ENCODE results near the gene TMIGD2. TPM values are rescaled to one million over a fixed set of nuclear protein-coding genes. Genes with fewer than 3 reads are reported as not detected.

Gene TMIGD2, protein sequence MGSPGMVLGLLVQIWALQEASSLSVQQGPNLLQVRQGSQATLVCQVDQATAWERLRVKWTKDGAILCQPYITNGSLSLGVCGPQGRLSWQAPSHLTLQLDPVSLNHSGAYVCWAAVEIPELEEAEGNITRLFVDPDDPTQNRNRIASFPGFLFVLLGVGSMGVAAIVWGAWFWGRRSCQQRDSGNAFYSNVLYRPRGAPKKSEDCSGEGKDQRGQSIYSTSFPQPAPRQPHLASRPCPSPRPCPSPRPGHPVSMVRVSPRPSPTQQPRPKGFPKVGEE
- not detected in 2 replicates for total RNA-seq

DNA sequence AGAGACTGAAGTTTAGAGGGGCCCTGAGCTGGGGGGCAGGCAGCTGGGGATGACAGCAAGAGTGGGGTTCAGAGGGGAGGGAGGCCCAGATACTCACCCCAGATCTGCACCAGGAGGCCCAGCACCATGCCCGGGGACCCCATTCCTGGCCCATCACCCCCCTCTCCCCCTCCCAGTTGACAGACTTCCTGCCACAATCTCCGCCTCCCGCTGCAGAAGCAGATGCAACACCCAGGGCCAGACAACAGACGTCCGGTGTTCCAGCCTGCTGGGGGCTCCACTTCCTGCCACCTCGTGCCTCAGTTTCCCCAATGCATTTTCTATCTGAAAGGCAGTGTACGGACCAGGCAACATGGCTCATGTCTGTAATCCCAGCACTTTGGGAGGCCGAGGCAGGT, at the start of gene TMIGD2:
TSS of gene TMIGD2 (minus strand) at position 147 of the 398 bp plus-strand sequence. CDS start at position 143, 4 bp downstream.

DNA sequence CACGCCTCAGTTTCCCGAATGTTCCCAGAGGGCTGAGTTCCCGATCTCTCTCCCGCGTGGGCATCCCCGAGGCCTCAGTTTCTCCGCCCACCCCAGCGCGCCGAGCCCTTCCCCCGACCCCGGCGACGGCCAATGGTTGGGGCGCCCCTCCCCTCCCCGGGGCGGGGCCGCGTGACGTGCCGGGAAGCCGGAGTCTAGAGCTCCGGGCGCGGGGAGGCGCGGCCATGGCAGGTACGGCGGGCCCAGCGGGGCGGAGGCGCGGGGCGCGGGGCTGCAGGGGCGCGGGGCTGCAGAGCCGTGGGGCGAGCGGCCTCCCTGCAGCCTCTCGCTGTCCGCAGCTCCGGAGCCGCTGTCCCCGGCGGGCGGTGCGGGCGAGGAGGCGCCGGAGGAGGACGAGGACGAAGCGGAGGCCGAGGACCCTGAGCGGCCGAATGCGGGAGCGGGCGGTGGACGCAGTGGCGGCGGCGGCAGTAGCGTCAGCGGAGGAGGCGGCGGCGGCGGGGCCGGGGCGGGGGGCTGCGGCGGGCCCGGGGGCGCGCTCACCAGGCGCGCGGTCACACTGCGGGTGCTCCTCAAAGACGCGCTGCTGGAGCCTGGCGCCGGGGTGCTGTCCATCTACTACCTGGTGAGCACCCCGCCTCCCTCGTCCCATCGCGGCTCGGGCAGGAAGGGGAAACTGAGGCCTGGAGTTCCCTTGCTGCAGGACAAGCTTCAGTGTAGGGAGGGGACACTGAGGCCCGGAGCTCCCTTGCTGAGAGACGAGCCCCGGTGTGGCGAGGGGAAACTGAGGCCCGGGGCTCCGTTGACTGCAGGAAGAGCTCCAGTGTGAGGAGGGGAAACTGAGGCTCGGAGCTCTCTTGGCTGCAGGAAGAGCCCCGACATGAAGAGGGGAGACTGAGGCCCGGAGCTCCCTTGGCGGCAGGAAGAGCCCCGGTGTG, 41.5 kb upstream of the TMIGD2 start, which contains the start of gene MPND:
TSS of gene MPND (plus strand) at position 193 of the 938 bp plus-strand sequence. CDS start at position 225, 32 bp downstream.

DNA sequence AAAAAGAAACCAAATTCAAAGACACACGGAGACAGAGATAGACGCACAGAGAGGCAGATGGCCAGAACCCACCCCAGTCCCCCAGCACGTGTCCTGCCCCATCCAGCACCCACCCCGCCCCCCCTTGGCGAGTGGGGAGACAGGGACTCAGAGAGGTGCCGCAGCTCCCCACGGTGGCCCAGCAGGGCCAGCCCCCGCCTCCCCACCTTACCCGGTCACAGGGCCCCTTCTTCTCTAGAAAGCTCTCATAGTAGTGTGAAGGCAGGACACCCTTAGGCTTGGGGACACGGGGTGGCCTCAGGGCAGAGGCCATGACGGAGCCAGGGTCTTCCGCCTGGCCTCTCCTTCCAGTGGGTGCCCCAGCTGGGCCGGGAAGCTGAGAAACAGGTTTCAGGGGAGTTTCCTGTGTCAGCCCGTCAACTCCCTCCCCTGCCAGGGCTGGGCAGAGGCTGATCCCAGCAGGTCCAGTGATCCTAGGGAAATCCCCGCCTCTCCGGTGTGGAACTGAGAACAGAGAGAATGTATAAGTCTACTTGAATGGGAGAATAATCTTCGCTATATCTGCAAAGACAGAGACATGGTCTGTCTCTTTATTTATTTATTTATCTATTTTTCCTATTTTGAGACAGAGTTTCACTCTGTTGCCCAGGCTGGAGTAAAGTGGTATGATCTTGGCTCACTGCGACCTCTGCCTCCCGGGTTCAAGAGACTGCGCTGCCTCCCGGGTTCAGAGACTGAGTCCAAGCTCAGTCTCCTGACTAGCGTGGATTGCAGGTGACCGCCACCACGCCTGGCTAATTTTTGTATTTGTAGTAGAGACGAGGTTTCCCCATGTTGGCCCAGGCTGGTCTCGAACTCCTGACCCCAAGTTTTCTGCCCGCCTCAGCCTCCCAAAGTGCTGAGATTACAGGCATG, 36.5 kb upstream of the TMIGD2 start, which contains the start of gene STAP2:
TSS of gene STAP2 (minus strand) at position 387 of the 915 bp plus-strand sequence. CDS start at position 313, 74 bp downstream.

DNA sequence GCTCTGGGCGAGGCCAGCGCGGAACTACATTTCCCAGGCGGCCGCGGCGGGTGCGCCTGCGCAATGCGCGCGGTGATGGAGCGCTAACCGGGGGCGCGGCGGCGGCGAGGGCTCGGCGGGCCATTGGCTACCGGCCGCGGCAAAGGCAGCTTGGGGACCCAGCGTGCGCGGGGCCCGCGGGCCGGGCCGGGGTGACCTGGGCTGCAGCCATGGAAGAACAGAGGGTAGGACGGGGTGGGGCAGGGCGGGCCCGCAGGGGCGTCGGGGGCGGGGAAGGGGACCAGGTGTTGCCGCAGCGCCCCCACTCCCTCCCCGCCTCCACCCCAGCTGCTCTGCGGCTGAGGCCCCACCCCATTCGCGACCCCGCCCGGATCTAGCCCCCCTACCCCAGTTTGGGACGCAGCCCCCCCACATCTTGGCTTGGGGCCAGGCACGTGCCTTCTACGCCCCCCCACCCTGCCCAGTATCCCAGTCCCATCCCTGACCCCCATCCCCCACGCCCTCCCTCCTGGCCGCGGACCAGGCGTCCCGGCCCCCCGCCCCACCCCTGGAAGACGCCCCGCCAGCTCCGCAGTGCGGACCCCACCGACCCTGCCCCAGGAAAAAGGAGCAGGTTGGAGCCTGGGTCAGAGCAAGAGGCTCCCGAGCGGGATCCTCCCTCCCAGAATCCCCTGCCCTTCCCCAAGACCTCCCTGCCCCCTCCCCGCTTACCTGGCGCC, 2.5 kb upstream of the TMIGD2 start, which contains the start of gene FSD1:
TSS of gene FSD1 (plus strand) at position 61 of the 719 bp plus-strand sequence. CDS start at position 210, 149 bp downstream.

DNA sequence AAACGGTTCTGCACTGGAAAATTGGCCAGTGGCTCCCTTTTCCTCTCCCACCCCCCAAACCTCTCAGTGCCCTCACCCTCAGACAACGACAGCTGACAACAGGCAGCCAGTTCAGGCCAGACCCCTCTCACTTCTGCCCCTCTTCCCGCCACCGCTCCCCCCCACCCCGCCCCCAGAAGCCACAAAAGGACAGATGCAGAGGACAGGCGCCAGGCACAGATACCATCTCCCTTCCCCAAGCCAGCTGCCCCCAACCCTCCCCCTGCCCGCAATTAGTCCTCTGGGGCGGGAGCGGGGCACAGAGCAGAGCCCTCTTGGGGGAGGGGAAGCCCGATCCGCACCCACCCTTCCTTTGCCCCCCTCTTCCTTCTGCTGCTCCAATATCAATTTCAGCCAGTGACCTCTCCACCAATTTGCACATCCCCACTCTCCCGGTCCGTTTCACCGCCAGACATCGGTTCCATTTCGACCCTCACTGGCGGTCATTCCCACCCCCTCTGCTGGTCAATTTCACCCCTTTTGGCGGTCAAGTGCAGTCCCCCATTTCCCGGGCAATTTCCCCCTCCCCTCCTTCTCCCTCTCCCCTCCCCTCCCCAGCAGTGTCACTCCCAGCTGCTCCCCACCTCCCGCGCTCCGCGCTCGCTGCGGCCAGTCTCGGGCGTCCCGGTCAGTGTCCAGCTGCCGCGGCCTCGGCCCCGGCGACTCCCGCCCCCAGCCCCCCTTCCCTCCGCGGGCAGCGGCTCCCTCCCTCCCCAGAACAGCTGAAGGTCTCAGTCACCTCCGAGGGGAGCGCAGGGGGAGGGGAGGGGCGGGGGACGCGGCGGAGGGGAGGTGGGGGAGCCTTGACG, 23.5 kb downstream of the TMIGD2 start, which contains the start of gene SHD:
TSS of gene SHD (plus strand) at position 848 of the 848 bp plus-strand sequence. CDS start 798 bp downstream, outside the sequence.

DNA sequence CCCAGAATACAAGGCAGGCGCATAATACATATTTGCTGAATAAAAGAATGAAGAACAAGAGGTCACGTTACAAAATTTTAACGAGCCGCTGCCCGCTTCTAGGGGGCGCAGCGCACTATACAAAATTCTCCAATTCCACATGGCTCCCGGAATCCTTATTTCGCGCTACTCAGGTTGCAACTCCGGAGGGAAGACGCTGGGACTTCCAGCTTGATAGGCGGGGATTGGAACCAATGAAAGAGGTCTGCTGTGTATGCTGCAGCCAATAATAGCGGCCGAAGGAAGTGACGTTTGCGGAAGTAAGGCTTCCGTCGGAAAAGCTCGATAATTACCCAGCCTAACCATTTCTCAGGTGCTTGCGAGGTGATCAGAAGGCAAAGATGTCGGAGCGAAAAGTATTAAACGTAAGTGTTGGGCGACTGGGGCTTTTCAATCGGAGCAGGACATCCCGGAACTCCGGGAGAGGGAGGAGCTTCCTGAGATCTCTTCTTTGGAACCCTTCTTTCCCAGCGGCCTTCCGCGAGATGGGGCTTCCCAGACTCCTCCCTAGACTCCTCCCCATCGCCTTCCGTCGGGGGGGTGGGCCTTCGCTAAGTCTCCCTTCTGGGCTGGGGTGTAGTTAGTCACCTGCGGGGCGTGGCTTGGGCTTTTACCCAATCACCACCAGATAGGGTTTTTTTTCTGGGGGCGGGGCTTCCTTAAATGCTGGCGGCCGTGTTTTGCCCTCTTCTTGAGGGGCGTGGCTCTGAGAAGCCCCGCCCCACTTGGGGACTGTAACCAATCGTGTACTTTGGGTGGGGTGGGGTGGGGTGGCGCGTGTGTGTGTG, 55.2 kb downstream of the TMIGD2 start, which contains the start of gene YJU2:
TSS of gene YJU2 (plus strand) at position 314 of the 827 bp plus-strand sequence. CDS start at position 381, 67 bp downstream.

Other genes with a start within 250 kb of the TMIGD2 start
- gene ZBTB7A, start 235.5 kb downstream of the TMIGD2 start, total RNA-seq, result 28.7 and 29.7 TPM in 2 replicates
- 127 and 160 TPM in 2 replicates for gene MAP2K2, start 178.3 kb downstream of the TMIGD2 start, total RNA-seq
- gene CREB3L3, start 148.8 kb downstream of the TMIGD2 start, total RNA-seq, result under 0.01 TPM in 1 of 2 replicates, not detected in the other
- gene SIRT6, start 119.8 kb downstream of the TMIGD2 start, total RNA-seq, result 14.7 and 21.5 TPM in 2 replicates
- 0.33 and 1.2 TPM in 2 replicates for gene ANKRD24, start 119.7 kb downstream of the TMIGD2 start, total RNA-seq
- not detected in 2 replicates for gene EBI3, start 72.9 kb downstream of the TMIGD2 start, total RNA-seq
- 18.2 and 22.7 TPM in 2 replicates for gene YJU2, start 55.3 kb downstream of the TMIGD2 start, total RNA-seq
- gene SHD, start 23.1 kb downstream of the TMIGD2 start, total RNA-seq, result not detected in 2 replicates
- gene FSD1, start 2.2 kb upstream of the TMIGD2 start, total RNA-seq, result 15.5 and 24.5 TPM in 2 replicates
- 5.9 and 7.5 TPM in 2 replicates for gene STAP2, start 36.4 kb upstream of the TMIGD2 start, total RNA-seq
- 5.6 and 7.9 TPM in 2 replicates for gene MPND, start 41.2 kb upstream of the TMIGD2 start, total RNA-seq
- 29.1 and 36.1 TPM in 2 replicates for gene SH3GL1, start 98.2 kb upstream of the TMIGD2 start, total RNA-seq
- gene CHAF1A, start 100.3 kb upstream of the TMIGD2 start, total RNA-seq, result 10.1 and 29.7 TPM in 2 replicates
- 106 and 123 TPM in 2 replicates for gene UBXN6, start 155.4 kb upstream of the TMIGD2 start, total RNA-seq
- 66.8 and 70.1 TPM in 2 replicates for gene HDGFL2, start 169.9 kb upstream of the TMIGD2 start, total RNA-seq
- gene PLIN4, start 216.1 kb upstream of the TMIGD2 start, total RNA-seq, result 0.55 and 4.0 TPM in 2 replicates
- gene PLIN5, start 232.8 kb upstream of the TMIGD2 start, total RNA-seq, result not detected in 2 replicates
- not detected in 2 replicates for gene LRG1, start 237.6 kb upstream of the TMIGD2 start, total RNA-seq

Measured in uterine smooth muscle cell (primary cell).